B cell (primary cell): ENCODE data around the gene RAD51B.

Source experiments
- EZH2 ChIP-seq: IDR thresholded peaks from 2 replicates; pipeline ENCODE4 v1.6.1; 2012; ENCODE audit warnings: borderline replicate concordance, low read depth, mild to moderate bottlenecking, moderate library complexity, low read length; ENCODE audit not compliant: insufficient read depth, poor library complexity, severe bottlenecking
- TF ChIP-seq, protein P1 (sequence below): fragments of 200-600 bp; IDR thresholded peaks from one replicate; pipeline ENCODE4 v1.8.0; 2022; ENCODE audit warnings: antibody characterized with exemption, mild to moderate bottlenecking

- TF ChIP-seq, protein P1, sequence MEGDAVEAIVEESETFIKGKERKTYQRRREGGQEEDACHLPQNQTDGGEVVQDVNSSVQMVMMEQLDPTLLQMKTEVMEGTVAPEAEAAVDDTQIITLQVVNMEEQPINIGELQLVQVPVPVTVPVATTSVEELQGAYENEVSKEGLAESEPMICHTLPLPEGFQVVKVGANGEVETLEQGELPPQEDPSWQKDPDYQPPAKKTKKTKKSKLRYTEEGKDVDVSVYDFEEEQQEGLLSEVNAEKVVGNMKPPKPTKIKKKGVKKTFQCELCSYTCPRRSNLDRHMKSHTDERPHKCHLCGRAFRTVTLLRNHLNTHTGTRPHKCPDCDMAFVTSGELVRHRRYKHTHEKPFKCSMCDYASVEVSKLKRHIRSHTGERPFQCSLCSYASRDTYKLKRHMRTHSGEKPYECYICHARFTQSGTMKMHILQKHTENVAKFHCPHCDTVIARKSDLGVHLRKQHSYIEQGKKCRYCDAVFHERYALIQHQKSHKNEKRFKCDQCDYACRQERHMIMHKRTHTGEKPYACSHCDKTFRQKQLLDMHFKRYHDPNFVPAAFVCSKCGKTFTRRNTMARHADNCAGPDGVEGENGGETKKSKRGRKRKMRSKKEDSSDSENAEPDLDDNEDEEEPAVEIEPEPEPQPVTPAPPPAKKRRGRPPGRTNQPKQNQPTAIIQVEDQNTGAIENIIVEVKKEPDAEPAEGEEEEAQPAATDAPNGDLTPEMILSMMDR, result no peak
- no peak for TF ChIP-seq EZH2
Observed at GRCh38 chr14:68625366-68626090, 805.9 kb downstream of the RAD51B start.
